PC-9 (cell line): ENCODE data around the gene COL4A2. TPM values are rescaled to one million over a fixed set of nuclear protein-coding genes. Genes with fewer than 3 reads are reported as not detected.
A peak's percentile ranks its signal among the peaks of the same experiment; 100 is the strongest.

Experiments
- BruUV-seq: library from RNA; stranded (reverse); fragments of 400-500 nt; replicated peaks from 2 replicates; lab custom pipeline; 2021; lab: Mats Ljungman, UMichigan
- CTCF ChIA-PET: fragments of 300-600 bp; sonication (Branson Sonifier 250); formaldehyde crosslinking; loops from one replicate; lab custom pipeline; 2022; ENCODE audit warnings: antibody characterized with exemption; lab: Charles Lee
- POLR2A ChIA-PET: fragments of 300-600 bp; sonication (Branson Sonifier 250); formaldehyde crosslinking; loops from one replicate; lab custom pipeline; 2022; ENCODE audit warnings: antibody characterized with exemption; ENCODE audit not compliant: unreplicated experiment; lab: Charles Lee
- DNase-seq, 2 experiments: peaks; one replicate each; pipeline versions ENCODE4 v3.0.0 to v3.0.0-alpha.2; 2015 to 2022; ENCODE audit warnings: mixed read lengths in 1 of 2
- H2AFZ ChIP-seq: fragments of 200-600 bp; sonication (generic); 2 replicates; pipeline ENCODE4 v1.8.1; 2017; ENCODE audit warnings: antibody characterized with exemption
- H3F3A ChIP-seq: fragments of 200-600 bp; sonication (generic); 2 replicates; pipeline ENCODE4 v1.8.1; 2017; ENCODE audit warnings: antibody characterized with exemption, mild to moderate bottlenecking, low read depth; ENCODE audit not compliant: insufficient read depth
- H3K27ac ChIP-seq: fragments of 200-600 bp; sonication (generic); 2 replicates; pipeline ENCODE4 v1.6.1; 2016; ENCODE audit warnings: mixed run types
- H3K27me3 ChIP-seq: fragments of 200-600 bp; sonication (generic); 2 replicates; pipeline ENCODE4 v1.6.1; 2016; ENCODE audit warnings: low read depth, mixed run types; ENCODE audit not compliant: insufficient read depth
- H3K36me3 ChIP-seq: fragments of 200-600 bp; sonication (generic); 2 replicates; pipeline ENCODE4 v1.6.1; 2016; ENCODE audit warnings: low read depth, mixed run types
- H3K4me1 ChIP-seq: fragments of 200-600 bp; sonication (generic); replicated peaks from 2 replicates; pipeline ENCODE4 v1.6.1; 2016; ENCODE audit warnings: mixed run types; ENCODE audit not compliant: insufficient read depth
- H3K4me2 ChIP-seq: fragments of 200-600 bp; sonication (generic); 2 replicates; pipeline ENCODE4 v1.6.1; 2017; ENCODE audit warnings: mixed run types
- H3K4me3 ChIP-seq: fragments of 200-600 bp; sonication (generic); 2 replicates; pipeline ENCODE4 v1.6.1; 2016; ENCODE audit warnings: mixed run types
- H3K79me2 ChIP-seq: fragments of 200-600 bp; sonication (generic); 2 replicates; pipeline ENCODE4 v1.6.1; 2017; ENCODE audit warnings: low read depth, mixed run types
- H3K9me2 ChIP-seq: fragments of 200-600 bp; sonication (generic); 2 replicates; pipeline ENCODE4 v1.8.1; 2017; ENCODE audit warnings: mild to moderate bottlenecking; ENCODE audit not compliant: insufficient read depth
- H3K9me3 ChIP-seq: fragments of 200-600 bp; sonication (generic); 2 replicates; pipeline ENCODE4 v1.8.1; 2016; ENCODE audit warnings: low read depth; ENCODE audit not compliant: insufficient read depth
- H4K20me1 ChIP-seq: fragments of 200-600 bp; sonication (generic); 2 replicates; pipeline ENCODE4 v1.8.1; 2017; ENCODE audit not compliant: insufficient read depth
- EZH2 ChIP-seq: fragments of 200-600 bp; sonication (generic); IDR thresholded peaks from 2 replicates; pipeline ENCODE4 v1.8.0; 2017; ENCODE audit warnings: antibody characterized with exemption, low read depth
- intact Hi-C: fragments of 100-400 bp; cut with micrococcal nuclease; formaldehyde crosslinking; loops from one replicate; pipeline ENCODE4 v1.10.0; 2022; ENCODE audit not compliant: unreplicated experiment
- total RNA-seq: library from RNA; stranded (reverse); gene quantifications from 2 replicates; pipeline ENCODE4 v1.2.3, GENCODE V29; 2021
- TF ChIP-seq, protein P1 (sequence below): fragments of 200-600 bp; sonication (generic); conservative IDR thresholded peaks from 2 replicates; pipeline ENCODE4 v1.6.1; 2017; ENCODE audit warnings: mixed run types, antibody characterized with exemption, mild to moderate bottlenecking, moderate library complexity

Gene COL4A2
- total RNA-seq, 1 experiment from 2014 or later = 1.2 TPM

DNA sequence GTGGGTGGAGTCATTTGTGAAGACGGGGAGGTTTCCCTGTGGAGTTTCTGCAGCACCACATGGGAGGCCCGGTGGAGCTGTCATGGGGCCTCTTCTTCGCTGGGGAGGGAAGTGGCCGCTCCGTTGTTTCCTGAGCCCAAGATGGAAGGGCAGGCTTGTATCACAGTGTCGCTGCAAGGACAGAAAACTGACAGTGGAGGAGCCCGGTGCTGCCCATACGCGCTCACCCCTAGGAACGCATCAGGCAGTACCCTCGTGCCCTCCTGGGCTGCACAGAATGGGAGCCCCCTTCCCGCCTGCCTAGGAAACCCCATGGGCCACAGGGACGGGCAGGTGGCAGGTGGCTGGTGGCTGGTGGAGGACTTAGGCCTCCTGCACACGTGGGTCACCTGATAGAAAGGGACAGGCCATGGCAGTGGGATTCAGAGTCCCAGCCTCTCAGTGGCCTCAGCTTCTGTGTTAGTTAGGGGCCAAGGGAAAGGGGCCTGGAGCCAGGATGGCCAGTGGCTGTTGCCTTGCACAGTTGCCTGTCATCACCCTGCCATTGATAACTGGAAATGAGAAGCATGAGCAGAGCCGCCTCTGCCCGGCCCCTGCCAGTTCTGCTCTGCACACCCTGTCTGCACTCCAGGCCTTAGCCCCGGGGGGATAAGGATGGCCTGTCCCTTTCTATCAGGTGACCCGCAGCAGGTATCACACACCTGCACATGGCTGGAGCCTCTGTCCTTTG lies 7.6 kb downstream of the COL4A2 start:
- Histone ChIP-seq H3K27me3 (no peaks in the 10 kb centered on the region), H3K36me3 (no peaks in the 10 kb centered on the region), H3K27ac (no peak overlapping the region), H3K9me3 (no peaks in the 10 kb centered on the region), H3K79me2 (no peaks in the 10 kb centered on the region), H3K4me2 (no peak overlapping the region), H3K9me2 (no peaks in the 10 kb centered on the region), H2AFZ (no peak overlapping the region), H3F3A (peaks cover 33% of the 10 kb centered on the region), H3K4me3 (no peak overlapping the region), H3K4me1 (peaks cover 35% of the 10 kb centered on the region), H4K20me1 (no peaks in the 10 kb centered on the region)
- peak in 1 of 2 experiments; percentile 21 for DNase-seq
- TF ChIP-seq, protein P1, sequence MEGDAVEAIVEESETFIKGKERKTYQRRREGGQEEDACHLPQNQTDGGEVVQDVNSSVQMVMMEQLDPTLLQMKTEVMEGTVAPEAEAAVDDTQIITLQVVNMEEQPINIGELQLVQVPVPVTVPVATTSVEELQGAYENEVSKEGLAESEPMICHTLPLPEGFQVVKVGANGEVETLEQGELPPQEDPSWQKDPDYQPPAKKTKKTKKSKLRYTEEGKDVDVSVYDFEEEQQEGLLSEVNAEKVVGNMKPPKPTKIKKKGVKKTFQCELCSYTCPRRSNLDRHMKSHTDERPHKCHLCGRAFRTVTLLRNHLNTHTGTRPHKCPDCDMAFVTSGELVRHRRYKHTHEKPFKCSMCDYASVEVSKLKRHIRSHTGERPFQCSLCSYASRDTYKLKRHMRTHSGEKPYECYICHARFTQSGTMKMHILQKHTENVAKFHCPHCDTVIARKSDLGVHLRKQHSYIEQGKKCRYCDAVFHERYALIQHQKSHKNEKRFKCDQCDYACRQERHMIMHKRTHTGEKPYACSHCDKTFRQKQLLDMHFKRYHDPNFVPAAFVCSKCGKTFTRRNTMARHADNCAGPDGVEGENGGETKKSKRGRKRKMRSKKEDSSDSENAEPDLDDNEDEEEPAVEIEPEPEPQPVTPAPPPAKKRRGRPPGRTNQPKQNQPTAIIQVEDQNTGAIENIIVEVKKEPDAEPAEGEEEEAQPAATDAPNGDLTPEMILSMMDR = no peak
- TF ChIP-seq EZH2 = no peak
- intact Hi-C loops = no loop called here
- ChIA-PET CTCF (no interaction called here), POLR2A (no interaction called here)
- BruUV-seq = no TSS peak

DNA sequence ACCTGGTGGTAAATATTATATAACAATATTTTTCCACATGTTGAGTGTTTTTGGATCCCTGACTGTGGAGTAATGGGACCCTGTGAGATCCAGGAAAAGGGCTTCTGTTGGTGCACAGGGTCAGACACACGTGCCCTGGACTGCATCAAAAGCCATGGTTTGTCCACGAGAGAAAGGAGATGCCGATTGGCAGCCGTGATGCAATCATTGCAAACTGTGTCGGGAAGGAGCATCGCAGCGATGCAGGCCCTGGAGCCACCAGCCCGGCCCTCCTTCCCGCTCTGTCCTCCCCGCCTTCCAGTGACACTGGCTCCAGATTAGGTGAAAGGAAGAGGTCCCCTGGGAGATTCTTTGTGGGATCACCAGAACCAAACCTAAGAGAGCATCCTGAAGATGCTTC lies 9.1 kb downstream of the COL4A2 start:
- CTCF ChIA-PET = no interaction called here
- Histone ChIP-seq H2AFZ (no peak overlapping the region), H3K9me3 (no peaks in the 10 kb centered on the region), H3K79me2 (no peaks in the 10 kb centered on the region), H3K4me1 (peaks cover 50% of the 10 kb centered on the region), H3K4me3 (no peak overlapping the region), H3K27me3 (no peaks in the 10 kb centered on the region), H3K36me3 (no peaks in the 10 kb centered on the region), H3K27ac (no peak overlapping the region), H3K9me2 (no peaks in the 10 kb centered on the region), H4K20me1 (no peaks in the 10 kb centered on the region), H3F3A (peaks cover 48% of the 10 kb centered on the region), H3K4me2 (no peak overlapping the region)
- intact Hi-C loops = no loop called here
- DNase-seq = no peak
- POLR2A ChIA-PET = no interaction called here
- TF ChIP-seq, protein P1 = no peak
- no peak for TF ChIP-seq EZH2
- no TSS peak for BruUV-seq

DNA sequence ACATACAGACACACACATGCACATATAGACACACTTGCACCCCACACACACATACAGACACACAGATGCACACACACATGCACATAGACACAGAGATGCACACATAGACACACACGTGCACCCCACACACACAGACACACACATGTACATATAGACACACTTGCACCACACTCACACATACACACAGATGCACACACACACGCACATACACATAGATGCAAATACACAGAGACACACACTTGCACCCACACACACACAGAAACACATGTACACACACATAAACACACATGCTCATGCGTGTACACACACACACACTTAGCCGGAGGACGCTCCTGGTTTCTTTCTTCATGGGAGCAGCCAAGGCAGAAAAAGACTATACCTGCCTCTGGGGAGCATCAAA lies 10.0 kb downstream of the COL4A2 start:
- peaks cover 50% of the 10 kb centered on the region for H3F3A ChIP-seq
- peaks cover 56% of the 10 kb centered on the region for H3K4me1 ChIP-seq
- H4K20me1 ChIP-seq = no peaks in the 10 kb centered on the region
- intact Hi-C loops = no loop called here
- no peaks in the 10 kb centered on the region for H3K9me3 ChIP-seq
- H3K4me3 ChIP-seq = no peak overlapping the region
- H3K27me3 ChIP-seq = no peaks in the 10 kb centered on the region
- ChIA-PET CTCF (no interaction called here), POLR2A (no interaction called here)
- H3K9me2 ChIP-seq = no peaks in the 10 kb centered on the region
- H3K79me2 ChIP-seq = no peaks in the 10 kb centered on the region
- H2AFZ ChIP-seq = no peak overlapping the region
- TF ChIP-seq EZH2 = no peak
- TF ChIP-seq, protein P1 = no peak
- DNase-seq = peak in 1 of 2 experiments; percentile 18
- no peaks in the 10 kb centered on the region for H3K36me3 ChIP-seq
- no TSS peak for BruUV-seq
- H3K4me2 ChIP-seq = no peak overlapping the region
- no peak overlapping the region for H3K27ac ChIP-seq
